CD14-positive monocyte (primary cell): ENCODE data around the gene TRAM2. TPM values are rescaled to one million over a fixed set of nuclear protein-coding genes. Genes with fewer than 3 reads are reported as not detected.
A peak's percentile ranks its signal among the peaks of the same experiment; 100 is the strongest.

Experiments
- DNase-seq, 3 donors: peaks; one replicate each; pipeline ENCODE4 v3.0.0-alpha.2; 2011 to 2022
- H2AFZ ChIP-seq: 2 replicates; pipeline ENCODE4 v1.6.0; 2012; ENCODE audit warnings: mild to moderate bottlenecking, low read depth, low read length, inconsistent platforms; ENCODE audit not compliant: insufficient read depth, poor library complexity, severe bottlenecking
- H3K27ac ChIP-seq, 2 donors: 1 replicate in 1 of 2; 2 replicates in 1 of 2; pipeline ENCODE4 v1.5.1; 2012 to 2013; ENCODE audit warnings: low read length in 2 of 2, control low read depth in 1 of 2, inconsistent platforms in 1 of 2, low read depth in 1 of 2, mild to moderate bottlenecking in 1 of 2
- H3K27me3 ChIP-seq, 2 donors: one replicate each; pipeline versions ENCODE4 v1.6.0 to v1.6.1; 2011 to 2013; ENCODE audit warnings: low read length in 2 of 2; ENCODE audit not compliant: control insufficient read depth in 2 of 2, insufficient read depth in 2 of 2
- H3K36me3 ChIP-seq, 2 donors: replicated peaks in 1 of 2; 1 replicate in 1 of 2; 2 replicates in 1 of 2; pipeline versions ENCODE4 v1.5.1 to v1.6.1; 2012 to 2013; ENCODE audit warnings: low read length in 2 of 2, control low read depth in 1 of 2, inconsistent platforms in 1 of 2, mild to moderate bottlenecking in 1 of 2; ENCODE audit not compliant: insufficient read depth in 2 of 2, control insufficient read depth in 1 of 2
- H3K4me1 ChIP-seq, 2 donors: 1 replicate in 1 of 2; 2 replicates in 1 of 2; pipeline versions ENCODE4 v1.5.1 to v1.6.1; 2012 to 2013; ENCODE audit warnings: low read length in 2 of 2, control low read depth in 1 of 2, inconsistent platforms in 1 of 2, mild to moderate bottlenecking in 1 of 2, moderate library complexity in 1 of 2; ENCODE audit not compliant: insufficient read depth in 2 of 2, control insufficient read depth in 1 of 2
- H3K4me2 ChIP-seq: replicated peaks from 2 replicates; pipeline ENCODE3; 2012; ENCODE audit warnings: low read length, moderate library complexity, mild to moderate bottlenecking; ENCODE audit not compliant: poor library complexity, severe bottlenecking; ENCODE audit errors: extremely low read depth
- H3K4me3 ChIP-seq, 3 experiments: fragments of 200-600 bp in 1 of 3; sonication (generic) in 1 of 3; replicated peaks in 1 of 3; 1 replicate in 2 of 3; 2 replicates in 1 of 3; pipeline ENCODE4 v1.5.1; 2011 to 2013; ENCODE audit warnings: low read length in 3 of 3, mild to moderate bottlenecking in 3 of 3, control low read depth in 2 of 3, low read depth in 2 of 3, inconsistent platforms in 1 of 3, moderate library complexity in 1 of 3
- H3K79me2 ChIP-seq: 2 replicates; pipeline ENCODE4 v1.6.0; 2012; ENCODE audit warnings: mild to moderate bottlenecking, control low read depth, inconsistent platforms, low read length, moderate library complexity; ENCODE audit not compliant: insufficient read depth
- H3K9ac ChIP-seq: 2 replicates; pipeline ENCODE4 v1.6.0; 2017; ENCODE audit warnings: low read length, mild to moderate bottlenecking; ENCODE audit not compliant: insufficient read depth, poor library complexity, severe bottlenecking
- H3K9me3 ChIP-seq, 2 donors: replicated peaks in 1 of 2; 1 replicate in 1 of 2; 2 replicates in 1 of 2; pipeline versions ENCODE4 v1.5.1 to v1.6.1; 2012 to 2013; ENCODE audit warnings: low read length in 2 of 2, control low read depth in 1 of 2; ENCODE audit not compliant: control insufficient read depth in 1 of 2, insufficient read depth in 1 of 2
- H4K20me1 ChIP-seq: 2 replicates; pipeline ENCODE4 v1.6.0; 2012; ENCODE audit warnings: mild to moderate bottlenecking, low read length, control low read depth, moderate library complexity; ENCODE audit not compliant: insufficient read depth
- H3K27ac Mint-ChIP-seq, 7 donors: one replicate each; pipeline ENCODE4 v1.8.0; 2020; ENCODE audit warnings: mild to moderate bottlenecking in 7 of 7, mixed read lengths in 7 of 7, moderate library complexity in 6 of 7, inconsistent platforms in 2 of 7
- H3K27me3 Mint-ChIP-seq, 3 donors: one replicate each; pipeline ENCODE4 v1.8.0; 2021 to 2022; ENCODE audit warnings: low read depth in 3 of 3, mild to moderate bottlenecking in 3 of 3, mixed read lengths in 3 of 3, moderate library complexity in 3 of 3, inconsistent platforms in 1 of 3
- H3K36me3 Mint-ChIP-seq, 2 donors: one replicate each; pipeline ENCODE4 v1.8.0; 2020; ENCODE audit warnings: mixed read lengths in 2 of 2, inconsistent platforms in 1 of 2, mild to moderate bottlenecking in 1 of 2
- H3K4me1 Mint-ChIP-seq: one replicate; pipeline ENCODE4 v1.8.0; 2020; ENCODE audit warnings: mild to moderate bottlenecking, mixed read lengths
- H3K4me3 Mint-ChIP-seq, 2 donors: one replicate each; pipeline ENCODE4 v1.8.0; 2020; ENCODE audit warnings: mild to moderate bottlenecking in 2 of 2, mixed read lengths in 2 of 2, moderate library complexity in 1 of 2
- H3K9me3 Mint-ChIP-seq, 7 donors: one replicate each; pipeline ENCODE4 v1.8.0; 2020 to 2022; ENCODE audit warnings: mixed read lengths in 7 of 7, mild to moderate bottlenecking in 6 of 7, moderate library complexity in 6 of 7, inconsistent platforms in 2 of 7
- WGBS: methylation state at CpG from one replicate; pipeline ENCODE4 v1.1.5; 2013; ENCODE audit warnings: missing lambda C conversion rate; ENCODE audit not compliant: insufficient coverage; 5-methylcytosine and 5-hydroxymethylcytosine counted together
- intact Hi-C, 2 donors: fragments of 100-400 bp; cut with micrococcal nuclease; formaldehyde crosslinking; loops; one replicate each; pipeline versions ENCODE4 v1.15.0 to v1.15.1; 2023
- polyA plus RNA-seq, 3 donors: library from polyadenylated mRNA; depleted of rRNA in 1 of 3; unstranded in 2 of 3; stranded (reverse) in 1 of 3; fragments of 300-500 nt in 2 of 3; fragments of >200 nt in 1 of 3; fragmentation: Illumina TruSeq in 2 of 3; gene quantifications; 1 replicate in 2 of 3; 2 replicates in 1 of 3; pipeline ENCODE4 v1.2.3, GENCODE V29; 2012 to 2021
- TF ChIP-seq, protein P1 (sequence below): fragments of 200-600 bp; IDR thresholded peaks from one replicate; pipeline ENCODE4 v1.8.0; 2022; ENCODE audit warnings: antibody characterized with exemption, mild to moderate bottlenecking

The TRAM2 gene
- polyA plus RNA-seq, 3 donors, result 4.7 to 11.7 (median 5.9) TPM

DNA sequence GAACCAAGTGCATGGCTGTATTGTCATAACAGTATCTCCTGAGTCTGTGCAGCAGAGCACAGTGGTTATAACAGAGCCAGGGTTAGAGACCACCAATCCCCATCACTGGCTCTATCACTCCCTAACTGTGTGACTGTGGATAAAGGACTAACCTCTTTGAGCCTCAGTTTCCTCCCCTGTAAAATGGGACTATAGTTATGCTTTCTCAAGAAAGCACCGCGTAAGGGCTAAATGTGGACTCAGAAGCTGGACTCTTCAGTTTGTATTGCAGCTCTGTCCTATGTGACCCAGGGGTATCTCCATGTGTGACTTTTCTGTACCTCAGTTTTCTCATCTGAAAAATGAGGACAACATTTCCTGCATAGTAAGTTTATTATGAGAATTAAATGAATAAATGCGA lies 59.9 kb downstream of the TRAM2 start:
- no peaks in the 10 kb centered on the region for H3K27me3 ChIP-seq
- H3K4me3 ChIP-seq, result no peak overlapping the region
- no peak overlapping the region for H3K4me2 ChIP-seq
- H2AFZ ChIP-seq, result no peak overlapping the region
- peaks cover 49 to 86% of the 10 kb centered on the region in 2 donors for H3K36me3 ChIP-seq
- no peak overlapping the region for H3K9ac ChIP-seq
- Mint-ChIP-seq H3K9me3 (peaks cover 0 to 3% (median 0%) of the 10 kb centered on the region in 7 donors), H3K27ac (no peak overlapping the region), H3K4me1 (peaks cover 19% of the 10 kb centered on the region), H3K27me3 (peaks cover 0 to 5% (median 2%) of the 10 kb centered on the region in 3 donors), H3K36me3 (peaks cover 76 to 81% of the 10 kb centered on the region in 2 donors), H3K4me3 (no peak overlapping the region)
- H3K4me1 ChIP-seq, result no peaks in the 10 kb centered on the region
- H3K9me3 ChIP-seq, result no peaks in the 10 kb centered on the region
- TF ChIP-seq, protein P1, sequence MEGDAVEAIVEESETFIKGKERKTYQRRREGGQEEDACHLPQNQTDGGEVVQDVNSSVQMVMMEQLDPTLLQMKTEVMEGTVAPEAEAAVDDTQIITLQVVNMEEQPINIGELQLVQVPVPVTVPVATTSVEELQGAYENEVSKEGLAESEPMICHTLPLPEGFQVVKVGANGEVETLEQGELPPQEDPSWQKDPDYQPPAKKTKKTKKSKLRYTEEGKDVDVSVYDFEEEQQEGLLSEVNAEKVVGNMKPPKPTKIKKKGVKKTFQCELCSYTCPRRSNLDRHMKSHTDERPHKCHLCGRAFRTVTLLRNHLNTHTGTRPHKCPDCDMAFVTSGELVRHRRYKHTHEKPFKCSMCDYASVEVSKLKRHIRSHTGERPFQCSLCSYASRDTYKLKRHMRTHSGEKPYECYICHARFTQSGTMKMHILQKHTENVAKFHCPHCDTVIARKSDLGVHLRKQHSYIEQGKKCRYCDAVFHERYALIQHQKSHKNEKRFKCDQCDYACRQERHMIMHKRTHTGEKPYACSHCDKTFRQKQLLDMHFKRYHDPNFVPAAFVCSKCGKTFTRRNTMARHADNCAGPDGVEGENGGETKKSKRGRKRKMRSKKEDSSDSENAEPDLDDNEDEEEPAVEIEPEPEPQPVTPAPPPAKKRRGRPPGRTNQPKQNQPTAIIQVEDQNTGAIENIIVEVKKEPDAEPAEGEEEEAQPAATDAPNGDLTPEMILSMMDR, result no peak
- H3K27ac ChIP-seq, result no peak overlapping the region
- DNase-seq, result no peak
- intact Hi-C loops, result no loop called here
- H3K79me2 ChIP-seq, result peaks cover 3% of the 10 kb centered on the region
- H4K20me1 ChIP-seq, result peaks cover 10% of the 10 kb centered on the region
- WGBS, result no CpG with 5 or more reads among the region's 3 CpGs

DNA sequence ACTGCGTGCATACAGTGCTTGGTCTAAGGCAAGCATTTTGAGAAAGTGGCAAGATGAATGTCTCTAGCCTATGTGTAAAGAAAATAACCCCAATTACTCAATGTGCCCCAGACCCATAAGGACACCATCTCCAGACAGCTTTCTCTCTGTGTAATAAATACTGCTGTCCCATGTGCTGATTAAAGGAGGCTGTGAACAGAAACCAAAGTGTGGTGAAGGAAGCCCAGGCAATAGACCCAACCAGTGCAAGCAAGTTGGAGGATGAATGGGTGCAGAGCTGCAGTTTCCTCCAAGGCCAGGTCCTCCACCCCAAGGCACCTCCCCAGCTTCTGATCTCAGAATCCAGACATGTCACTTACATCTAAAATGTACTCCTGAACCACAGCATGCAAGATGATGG lies 60.6 kb downstream of the TRAM2 start:
- H3K36me3 Mint-ChIP-seq, result peaks cover 82 to 88% of the 10 kb centered on the region in 2 donors
- TF ChIP-seq, protein P1, result no peak
- Histone ChIP-seq H3K9me3 (no peaks in the 10 kb centered on the region), H3K4me3 (no peak overlapping the region), H3K27ac (no peak overlapping the region), H3K27me3 (no peaks in the 10 kb centered on the region), H3K79me2 (peaks cover 3% of the 10 kb centered on the region), H2AFZ (no peak overlapping the region), H3K4me1 (no peaks in the 10 kb centered on the region), H3K9ac (no peak overlapping the region), H4K20me1 (peaks cover 10% of the 10 kb centered on the region), H3K36me3 (peaks cover 56 to 93% of the 10 kb centered on the region in 2 donors), H3K4me2 (no peak overlapping the region)
- peaks cover 0 to 5% (median 2%) of the 10 kb centered on the region in 3 donors for H3K27me3 Mint-ChIP-seq
- peak overlapping the region in 2 of 7 donors; percentile 17 to 37 for H3K27ac Mint-ChIP-seq
- H3K4me1 Mint-ChIP-seq, result peaks cover 19% of the 10 kb centered on the region
- no peak overlapping the region for H3K4me3 Mint-ChIP-seq
- WGBS, result no CpG with 5 or more reads among the region's 1 CpG
- no peak for DNase-seq
- intact Hi-C loops, result no loop called here
- H3K9me3 Mint-ChIP-seq, result no peaks in the 10 kb centered on the region
